Liver (tissue), 9 donors: ENCODE data around the gene COL1A2. TPM values are rescaled to one million over a fixed set of nuclear protein-coding genes. Genes with fewer than 3 reads are reported as not detected.

Experiments
- DNase-seq: peaks from one replicate; pipeline ENCODE4 v3.0.0-alpha.2; 2017; ENCODE audit warnings: low spot score
- H3K27ac ChIP-seq, 2 donors: one replicate each; pipeline ENCODE4 v1.7.0; 2013; ENCODE audit warnings: inconsistent platforms in 2 of 2, low read length in 2 of 2, control low read depth in 1 of 2, low read depth in 1 of 2, mild to moderate bottlenecking in 1 of 2
- H3K27me3 ChIP-seq, 4 donors: one replicate each; pipeline versions ENCODE4 v1.6.1 to v1.7.0; 2013; ENCODE audit warnings: low read length in 3 of 4, inconsistent platforms in 1 of 4, mild to moderate bottlenecking in 1 of 4, moderate library complexity in 1 of 4; ENCODE audit not compliant: control insufficient read depth in 4 of 4, insufficient read depth in 4 of 4
- H3K36me3 ChIP-seq, 4 donors: one replicate each; pipeline versions ENCODE4 v1.6.1 to v1.7.0; 2013; ENCODE audit warnings: low read length in 3 of 4, mild to moderate bottlenecking in 3 of 4, low read depth in 1 of 4, moderate library complexity in 1 of 4; ENCODE audit not compliant: control insufficient read depth in 4 of 4, insufficient read depth in 3 of 4
- H3K4me1 ChIP-seq, 4 donors: one replicate each; pipeline versions ENCODE4 v1.6.1 to v1.7.0; 2013; ENCODE audit warnings: low read length in 3 of 4, mild to moderate bottlenecking in 3 of 4, moderate library complexity in 1 of 4; ENCODE audit not compliant: control insufficient read depth in 4 of 4, insufficient read depth in 4 of 4
- H3K4me3 ChIP-seq, 3 donors: one replicate each; pipeline versions ENCODE4 v1.6.1 to v1.7.0; 2013; ENCODE audit warnings: low read length in 3 of 3, control low read depth in 1 of 3, low read depth in 1 of 3, mild to moderate bottlenecking in 1 of 3
- H3K9ac ChIP-seq, 2 donors: one replicate each; pipeline ENCODE4 v1.7.0; 2013; ENCODE audit warnings: low read length in 2 of 2, mild to moderate bottlenecking in 2 of 2, moderate library complexity in 2 of 2, control low read depth in 1 of 2, low read depth in 1 of 2
- H3K9me3 ChIP-seq, 4 donors: one replicate each; pipeline versions ENCODE4 v1.6.1 to v1.7.0; 2013; ENCODE audit warnings: low read length in 3 of 4; ENCODE audit not compliant: control insufficient read depth in 4 of 4
- ATF3 ChIP-seq: IDR thresholded peaks from 2 replicates; pipeline ENCODE4 v1.6.1; 2016; ENCODE audit warnings: antibody characterized with exemption
- CTCF ChIP-seq: fragments of 150-350 bp; IDR thresholded peaks from 2 replicates; pipeline ENCODE4 v1.5.1; 2017; ENCODE audit warnings: improper control_type of control experiment, low read depth, low read length; ENCODE audit not compliant: missing input control
- EGR1 ChIP-seq, 2 donors: IDR thresholded peaks; 2 replicates each; pipeline ENCODE4 v1.6.1; 2016 to 2018; ENCODE audit warnings: antibody characterized with exemption in 2 of 2, low read depth in 2 of 2
- FOXA1 ChIP-seq: IDR thresholded peaks from 2 replicates; pipeline ENCODE4 v1.6.1; 2016; ENCODE audit warnings: antibody characterized with exemption
- GABPA ChIP-seq, 2 donors: IDR thresholded peaks in 1 of 2; conservative IDR thresholded peaks in 1 of 2; 2 replicates each; pipeline ENCODE4 v1.6.1; 2016; ENCODE audit warnings: antibody characterized with exemption in 2 of 2, mild to moderate bottlenecking in 1 of 2, moderate library complexity in 1 of 2
- HNF4A ChIP-seq, 2 donors: conservative IDR thresholded peaks; 2 replicates each; pipeline ENCODE4 v1.6.1; 2016; ENCODE audit warnings: antibody characterized with exemption in 2 of 2, mild to moderate bottlenecking in 2 of 2
- HNF4G ChIP-seq: IDR thresholded peaks from 2 replicates; pipeline ENCODE4 v1.6.1; 2016; ENCODE audit warnings: antibody characterized with exemption
- JUND ChIP-seq, 2 donors: IDR thresholded peaks; 2 replicates each; pipeline ENCODE4 v1.6.1; 2016; ENCODE audit warnings: antibody characterized with exemption in 2 of 2
- NR2F2 ChIP-seq: IDR thresholded peaks from 2 replicates; pipeline ENCODE4 v1.6.1; 2016; ENCODE audit warnings: antibody characterized with exemption
- RAD21 ChIP-seq, 2 donors: IDR thresholded peaks; 2 replicates each; pipeline ENCODE4 v1.6.1; 2016; ENCODE audit warnings: antibody characterized with exemption in 2 of 2, mild to moderate bottlenecking in 2 of 2
- SP1 ChIP-seq: IDR thresholded peaks from 2 replicates; pipeline ENCODE4 v1.6.1; 2018; ENCODE audit warnings: antibody characterized with exemption, mild to moderate bottlenecking
- TAF1 ChIP-seq: conservative IDR thresholded peaks from 2 replicates; pipeline ENCODE4 v1.6.1; 2016; ENCODE audit warnings: antibody characterized with exemption, mild to moderate bottlenecking
- YY1 ChIP-seq: IDR thresholded peaks from 2 replicates; pipeline ENCODE4 v1.6.1; 2016; ENCODE audit warnings: antibody characterized with exemption, mild to moderate bottlenecking
- ZBTB33 ChIP-seq: IDR thresholded peaks from 2 replicates; pipeline ENCODE4 v1.6.1; 2016; ENCODE audit warnings: antibody characterized with exemption
- WGBS: extraction: QIAGEN DNeasy Blood & Tissue Kit; methylation state at CpG from one replicate; pipeline ENCODE4 v1.1.7; 2013; 5-methylcytosine and 5-hydroxymethylcytosine counted together
- polyA plus RNA-seq, 2 donors: library from polyadenylated mRNA; stranded (reverse) in 1 of 2; unstranded in 1 of 2; fragments of 200-250 nt in 1 of 2; fragments of >200 nt in 1 of 2; fragmentation: Nextera tagmentation in 1 of 2; extraction: Ambion mirVana in 1 of 2; gene quantifications; one replicate each; pipeline versions ENCODE4 v1.2.1 to v1.2.3, GENCODE V29; 2013 to 2015
- total RNA-seq, 2 donors: library from RNA; depleted of rRNA; stranded (reverse); fragments of >200 nt; gene quantifications; one replicate each; pipeline ENCODE4 v1.2.3, GENCODE V29; 2014
- donor health status: healthy.
- donor health status: healthy.
- donor health status: healthy.
- donor health status: healthy.
- donor health status: healthy.

Gene COL1A2
- total and polyA plus RNA-seq, 4 donors: 11.5 to 86.2 (median 42.0) TPM

- no peak overlapping the region for H3K9ac ChIP-seq
- peaks cover 0 to 3% (median 0%) of the 10 kb centered on the region in 4 donors for H3K27me3 ChIP-seq
- H3K4me3 ChIP-seq: no peak overlapping the region
- H3K36me3 ChIP-seq: no peaks in the 10 kb centered on the region
- no peaks in the 10 kb centered on the region for H3K4me1 ChIP-seq
- no peak for DNase-seq
- H3K27ac ChIP-seq: no peak overlapping the region
- WGBS: 73% methylated on average over 1 of the region's 1 CpG
- H3K9me3 ChIP-seq: no peaks in the 10 kb centered on the region
- TF ChIP-seq YY1 (no peak), EGR1 (IDR thresholded peaks at IDR 0.05; ENCODE audit: low read depth in 2 of 2) (no peak), NR2F2 (no peak), CTCF (no peak), SP1 (no peak)
Measured at GRCh38 chr7:94401428-94401814, 6.7 kb downstream of the COL1A2 start.

- Histone ChIP-seq H3K4me1 (no peaks in the 10 kb centered on the region), H3K27ac (no peak overlapping the region), H3K9me3 (no peaks in the 10 kb centered on the region), H3K36me3 (no peaks in the 10 kb centered on the region), H3K9ac (no peak overlapping the region), H3K4me3 (no peak overlapping the region), H3K27me3 (peaks cover 0 to 2% (median 0%) of the 10 kb centered on the region in 4 donors)
- whole genome bisulfite sequencing: 87% methylated on average over 1 of the region's 1 CpG
- no peak for DNase-seq
- TF ChIP-seq JUND (IDR thresholded peaks at IDR 0.05): no peak
- no peak for TF ChIP-seq RAD21 (IDR thresholded peaks at IDR 0.05)
- no peak for TF ChIP-seq TAF1
- no peak for TF ChIP-seq HNF4G
- TF ChIP-seq ATF3: no peak
Measured at GRCh38 chr7:94403546-94403945, 8.9 kb downstream of the COL1A2 start.

- peaks cover 0 to 2% (median 0%) of the 10 kb centered on the region in 4 donors for H3K27me3 ChIP-seq
- no peak for DNase-seq
- H3K36me3 ChIP-seq: no peaks in the 10 kb centered on the region
- no peak overlapping the region for H3K4me3 ChIP-seq
- no peaks in the 10 kb centered on the region for H3K9me3 ChIP-seq
- no peak overlapping the region for H3K9ac ChIP-seq
- 50% methylated on average over 1 of the region's 1 CpG for WGBS
- H3K27ac ChIP-seq: no peak overlapping the region
- no peaks in the 10 kb centered on the region for H3K4me1 ChIP-seq
- TF ChIP-seq YY1: no peak
Measured at GRCh38 chr7:94405506-94405905, 10.8 kb downstream of the COL1A2 start.

- TF ChIP-seq HNF4A (conservative IDR thresholded peaks at IDR 0.05): no peak
- no peak for TF ChIP-seq HNF4G
- TF ChIP-seq SP1: no peak
- no peak for TF ChIP-seq CTCF
- TF ChIP-seq EGR1 (IDR thresholded peaks at IDR 0.05; ENCODE audit: low read depth in 2 of 2): no peak
- TF ChIP-seq JUND (IDR thresholded peaks at IDR 0.05): no peak
- TF ChIP-seq ZBTB33: no peak
- TF ChIP-seq GABPA (IDR thresholded peaks at IDR 0.05 in 1 of 2, conservative IDR thresholded peaks at IDR 0.05 in 1 of 2): no peak
- no peak for TF ChIP-seq ATF3
- TF ChIP-seq FOXA1: no peak
- no peak for TF ChIP-seq YY1
- no peaks in the 10 kb centered on the region for H3K9me3 ChIP-seq
- H3K27ac ChIP-seq: no peak overlapping the region
- H3K9ac ChIP-seq: no peak overlapping the region
- no peak overlapping the region for H3K4me3 ChIP-seq
- no peak for DNase-seq
- no peaks in the 10 kb centered on the region for H3K4me1 ChIP-seq
- 76% methylated on average over 6 of the region's 6 CpGs for WGBS
- peaks cover 0 to 2% (median 0%) of the 10 kb centered on the region in 4 donors for H3K27me3 ChIP-seq
- no peaks in the 10 kb centered on the region for H3K36me3 ChIP-seq
Measured at GRCh38 chr7:94406696-94407095, 12.0 kb downstream of the COL1A2 start.
